Central memory CD8-positive, alpha-beta T cell (primary cell): ENCODE measurements around the gene MED28.
A peak's percentile ranks its signal among the peaks of the same experiment; 100 is the strongest.

Experiments used
- ATAC-seq: fragments of 150-1000 bp; cut with Tn5 transposase; replicated peaks from 2 replicates; pipeline ENCODE4 v1.10.0; 2022; ENCODE audit warnings: mild to moderate bottlenecking, moderate FRiP score, moderate number of reproducible peaks; ENCODE audit not compliant: poor library complexity, severe bottlenecking; ENCODE audit errors: extremely low read depth
- DNase-seq, 2 donors: peaks; one replicate each; pipeline ENCODE4 v3.0.0; 2021; ENCODE audit warnings: low spot score in 2 of 2
- H3K27ac Mint-ChIP-seq: one replicate; pipeline ENCODE4 v1.8.0; 2022; ENCODE audit warnings: low read depth, mild to moderate bottlenecking, moderate library complexity, mixed read lengths
- H3K27me3 Mint-ChIP-seq: one replicate; pipeline ENCODE4 v1.8.0; 2022; ENCODE audit warnings: mixed read lengths
- H3K36me3 Mint-ChIP-seq: one replicate; pipeline ENCODE4 v1.8.0; 2022; ENCODE audit warnings: mild to moderate bottlenecking, moderate library complexity, mixed read lengths; ENCODE audit not compliant: insufficient read depth
- H3K4me1 Mint-ChIP-seq: one replicate; pipeline ENCODE4 v1.8.0; 2022; ENCODE audit warnings: mixed read lengths
- H3K4me3 Mint-ChIP-seq: one replicate; pipeline ENCODE4 v1.8.0; 2022; ENCODE audit warnings: mild to moderate bottlenecking, moderate library complexity, mixed read lengths
- H3K9me3 Mint-ChIP-seq: one replicate; pipeline ENCODE4 v1.8.0; 2022; ENCODE audit warnings: mixed read lengths

MED28 gene

DNA sequence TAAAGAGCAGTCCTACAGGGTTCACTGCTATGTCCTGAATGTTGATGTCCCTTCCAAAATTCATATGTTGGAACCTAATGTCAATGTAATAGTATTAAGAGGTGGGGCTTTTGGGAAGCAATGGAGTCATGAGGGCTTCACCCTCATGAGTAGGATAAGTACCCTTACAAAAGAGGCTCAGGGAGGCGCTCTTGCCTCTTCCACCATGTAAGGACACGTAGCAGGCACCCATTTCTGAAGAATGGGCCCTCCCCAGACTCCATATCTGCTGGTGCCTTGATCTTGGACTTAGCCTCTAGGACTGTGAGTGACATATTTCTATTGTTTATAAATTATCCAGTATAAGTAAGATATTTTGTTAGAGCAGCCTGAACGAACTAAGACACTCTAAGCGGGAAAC, 15.8 kb downstream of the MED28 start:
- no peak for ATAC-seq
- no peak for DNase-seq
- H3K4me1 Mint-ChIP-seq = peaks cover 24% of the 10 kb centered on the region
- no peak overlapping the region for H3K27ac Mint-ChIP-seq
- no peak overlapping the region for H3K4me3 Mint-ChIP-seq
- no peaks in the 10 kb centered on the region for H3K9me3 Mint-ChIP-seq
- H3K27me3 Mint-ChIP-seq = no peaks in the 10 kb centered on the region
- peaks cover 69% of the 10 kb centered on the region for H3K36me3 Mint-ChIP-seq

- no peak overlapping the region for H3K4me3 Mint-ChIP-seq
- DNase-seq (no peak), ATAC-seq (no peak)
- peaks cover 51% of the 10 kb centered on the region for H3K36me3 Mint-ChIP-seq
- H3K27me3 Mint-ChIP-seq = no peaks in the 10 kb centered on the region
- H3K27ac Mint-ChIP-seq = no peak overlapping the region
- no peaks in the 10 kb centered on the region for H3K9me3 Mint-ChIP-seq
- H3K4me1 Mint-ChIP-seq = peaks cover 9% of the 10 kb centered on the region
Measured at GRCh38 chr4:17633600-17633999, 19.2 kb downstream of the MED28 start.

DNA sequence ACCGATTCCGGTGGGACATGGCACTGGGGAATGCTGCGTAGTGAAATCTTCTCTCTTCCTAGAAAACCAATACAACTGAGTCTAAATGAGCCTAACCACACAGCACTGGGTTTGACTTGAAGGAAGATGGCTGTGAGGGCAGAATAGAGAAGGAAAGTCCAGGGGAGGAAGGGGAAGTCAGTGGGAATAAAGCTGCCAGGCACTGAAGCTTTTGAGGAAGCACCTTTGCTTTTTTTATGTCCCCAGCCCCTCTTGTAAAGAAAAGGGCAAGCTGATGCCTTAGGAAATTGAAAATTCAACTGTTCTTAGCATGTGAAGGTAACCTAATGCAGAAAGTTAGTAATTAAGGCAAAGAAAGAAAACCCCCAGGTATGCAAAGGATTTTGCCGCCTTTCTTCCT, 20.6 kb downstream of the MED28 start:
- no peak overlapping the region for H3K4me3 Mint-ChIP-seq
- no peaks in the 10 kb centered on the region for H3K4me1 Mint-ChIP-seq
- H3K9me3 Mint-ChIP-seq = no peaks in the 10 kb centered on the region
- ATAC-seq = no peak
- peak overlapping the region; percentile 26 for H3K27ac Mint-ChIP-seq
- no peak for DNase-seq
- H3K36me3 Mint-ChIP-seq = peaks cover 43% of the 10 kb centered on the region
- no peaks in the 10 kb centered on the region for H3K27me3 Mint-ChIP-seq

- no peak overlapping the region for H3K27ac Mint-ChIP-seq
Measured at GRCh38 chr4:17636341-17636695, 21.9 kb downstream of the MED28 start.

DNA sequence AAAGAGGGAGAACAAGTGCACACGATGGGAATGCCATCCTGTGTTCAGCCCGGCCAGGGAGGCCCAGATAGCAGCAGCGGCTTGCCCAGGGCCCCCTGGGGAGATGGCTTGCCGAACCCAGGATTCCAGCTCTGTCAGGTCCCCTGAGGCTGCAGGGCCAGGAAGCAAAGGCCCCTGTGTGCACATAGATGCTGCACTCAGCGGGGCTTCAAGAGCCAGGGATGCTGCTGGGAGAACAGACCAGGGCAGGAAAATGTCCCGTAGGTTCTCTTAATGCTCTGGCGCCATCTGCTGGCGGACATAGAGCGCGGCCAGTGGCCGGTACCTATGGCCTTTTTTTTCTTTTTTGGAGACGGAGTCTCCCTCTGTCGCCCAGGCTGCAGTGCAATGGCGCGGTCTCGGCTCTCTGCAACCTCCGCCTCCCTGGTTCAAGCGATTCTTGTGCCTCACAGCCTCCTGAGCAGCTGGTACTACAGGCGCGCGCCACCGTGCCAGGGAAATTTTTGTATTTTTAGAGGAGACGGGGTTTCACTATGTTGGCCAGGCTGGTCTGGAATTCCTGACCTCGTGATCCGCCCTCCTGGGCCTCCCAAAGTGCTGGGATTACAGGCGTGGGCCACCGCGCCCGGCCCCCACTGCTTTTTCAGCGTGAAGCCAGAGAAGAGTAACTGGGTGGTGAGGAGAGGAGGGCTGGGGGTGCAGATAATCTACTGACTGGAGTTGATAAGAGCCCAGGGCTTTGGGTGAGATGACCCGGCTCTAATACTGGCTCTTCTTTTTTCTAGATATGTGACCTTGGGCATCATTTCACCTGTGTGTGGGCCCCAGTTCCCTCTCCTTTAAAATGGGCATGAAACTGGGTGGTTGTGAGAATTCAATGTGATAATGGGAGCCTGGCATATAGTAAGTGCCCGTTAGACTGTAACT, 22.5 kb downstream of the MED28 start:
- peak; percentile 71 for ATAC-seq
- H3K36me3 Mint-ChIP-seq = peaks cover 32% of the 10 kb centered on the region
- DNase-seq = peak; percentile 41 to 62
- no peaks in the 10 kb centered on the region for H3K9me3 Mint-ChIP-seq
- H3K27me3 Mint-ChIP-seq = no peaks in the 10 kb centered on the region
- no peak overlapping the region for H3K4me3 Mint-ChIP-seq
- no peak overlapping the region for H3K27ac Mint-ChIP-seq
- H3K4me1 Mint-ChIP-seq = no peaks in the 10 kb centered on the region

More at GRCh38 chr4:17636341-17636695, 21.9 kb downstream of the MED28 start:
- ATAC-seq = no peak
- H3K9me3 Mint-ChIP-seq = no peaks in the 10 kb centered on the region
- DNase-seq = no peak
- H3K27me3 Mint-ChIP-seq = no peaks in the 10 kb centered on the region
- peaks cover 37% of the 10 kb centered on the region for H3K36me3 Mint-ChIP-seq
- no peak overlapping the region for H3K4me3 Mint-ChIP-seq
- H3K4me1 Mint-ChIP-seq = no peaks in the 10 kb centered on the region

DNA sequence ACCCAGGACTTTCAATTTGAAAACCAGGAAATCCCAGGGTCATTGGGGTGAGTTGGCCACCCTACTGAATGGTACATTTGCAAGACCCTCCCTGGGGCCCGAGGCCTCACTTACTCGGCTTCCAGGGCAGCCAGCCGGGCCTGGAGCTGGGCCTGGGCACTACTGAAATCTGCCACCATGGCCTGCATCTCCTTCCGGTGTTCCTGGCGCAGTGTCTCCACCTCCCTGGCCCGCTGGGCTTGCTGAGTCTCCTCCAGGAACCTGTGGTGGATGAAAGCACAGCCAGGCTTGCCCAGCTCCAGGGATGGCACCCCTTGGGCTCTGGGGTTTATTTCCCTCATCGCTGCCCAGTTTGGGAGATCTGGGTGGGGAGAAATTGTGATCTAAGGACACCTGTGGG, 24.7 kb downstream of the MED28 start:
- no peaks in the 10 kb centered on the region for H3K4me1 Mint-ChIP-seq
- H3K27ac Mint-ChIP-seq = no peak overlapping the region
- ATAC-seq (no peak), DNase-seq (no peak)
- no peaks in the 10 kb centered on the region for H3K9me3 Mint-ChIP-seq
- H3K27me3 Mint-ChIP-seq = no peaks in the 10 kb centered on the region
- peaks cover 19% of the 10 kb centered on the region for H3K36me3 Mint-ChIP-seq
- H3K4me3 Mint-ChIP-seq = no peak overlapping the region

DNA sequence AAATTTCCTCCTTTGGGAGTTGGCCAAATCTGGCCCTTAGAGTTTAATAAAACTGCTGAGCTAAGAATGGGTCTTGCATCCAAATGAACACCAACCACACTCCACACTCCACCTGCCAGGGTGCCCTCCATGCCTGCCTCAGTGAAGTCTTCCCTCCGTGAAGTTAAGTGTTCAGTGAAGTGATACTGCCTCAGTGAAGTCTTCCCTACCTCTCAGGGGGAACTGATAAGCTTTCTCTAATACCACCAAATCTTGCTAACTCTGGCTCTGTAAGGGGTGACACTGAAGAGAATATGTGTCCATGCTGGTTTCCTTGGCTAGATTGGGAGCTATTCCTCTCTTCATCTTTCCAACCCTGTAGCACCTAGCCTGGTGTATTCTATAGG, 27.9 kb downstream of the MED28 start:
- ATAC-seq (no peak), DNase-seq (no peak)
- no peaks in the 10 kb centered on the region for H3K4me1 Mint-ChIP-seq
- no peaks in the 10 kb centered on the region for H3K27me3 Mint-ChIP-seq
- no peak overlapping the region for H3K4me3 Mint-ChIP-seq
- H3K27ac Mint-ChIP-seq = no peak overlapping the region
- H3K9me3 Mint-ChIP-seq = no peaks in the 10 kb centered on the region
- peaks cover 7% of the 10 kb centered on the region for H3K36me3 Mint-ChIP-seq

GRCh38 chr4:17646693-17647092, 32.3 kb downstream of the MED28 start:
- peaks cover 15% of the 10 kb centered on the region for H3K27me3 Mint-ChIP-seq
- no peak for DNase-seq
- no peaks in the 10 kb centered on the region for H3K9me3 Mint-ChIP-seq
- no peak overlapping the region for H3K4me3 Mint-ChIP-seq
- peaks cover 3% of the 10 kb centered on the region for H3K4me1 Mint-ChIP-seq
- no peak overlapping the region for H3K27ac Mint-ChIP-seq
- no peak for ATAC-seq
- peaks cover 3% of the 10 kb centered on the region for H3K36me3 Mint-ChIP-seq

DNA sequence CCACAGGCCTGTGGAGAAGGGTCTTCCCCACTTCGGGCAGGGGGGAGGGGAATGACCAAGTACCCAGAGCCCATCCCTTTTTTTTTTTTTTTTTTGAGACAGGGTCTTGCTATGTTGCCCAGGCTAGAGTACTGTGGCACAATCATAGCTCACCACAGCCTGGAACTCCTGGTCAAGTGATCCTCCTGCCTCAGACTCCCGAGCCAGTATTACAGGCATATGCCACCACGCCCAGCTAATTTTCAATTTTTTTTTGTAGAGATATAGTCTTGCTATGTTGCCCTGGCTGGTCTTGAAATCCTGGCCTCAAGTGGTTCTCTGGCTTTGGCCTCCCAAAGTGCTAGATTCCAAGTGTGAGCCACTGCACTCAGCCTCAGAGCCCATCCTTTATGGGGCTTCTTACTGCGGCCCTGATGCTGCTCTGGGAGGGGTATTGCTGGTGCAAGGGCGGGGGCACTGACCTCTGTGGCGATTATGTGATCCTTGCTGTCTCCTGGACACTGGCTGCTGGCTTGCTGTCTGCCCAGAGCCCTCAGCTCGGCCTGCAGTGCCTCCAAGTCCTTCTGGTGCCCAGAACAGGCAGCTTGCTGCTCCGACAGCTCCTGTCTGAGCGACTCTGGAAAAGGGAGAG, 32.9 kb downstream of the MED28 start:
- H3K27ac Mint-ChIP-seq = no peak overlapping the region
- H3K9me3 Mint-ChIP-seq = no peaks in the 10 kb centered on the region
- peaks cover 3% of the 10 kb centered on the region for H3K36me3 Mint-ChIP-seq
- peaks cover 6% of the 10 kb centered on the region for H3K4me1 Mint-ChIP-seq
- peaks cover 15% of the 10 kb centered on the region for H3K27me3 Mint-ChIP-seq
- H3K4me3 Mint-ChIP-seq = no peak overlapping the region
- ATAC-seq (no peak), DNase-seq (no peak)

- ATAC-seq = no peak
- no peak overlapping the region for H3K4me3 Mint-ChIP-seq
- peaks cover 3% of the 10 kb centered on the region for H3K36me3 Mint-ChIP-seq
Measured at GRCh38 chr4:17647927-17648326, 33.5 kb downstream of the MED28 start.

DNA sequence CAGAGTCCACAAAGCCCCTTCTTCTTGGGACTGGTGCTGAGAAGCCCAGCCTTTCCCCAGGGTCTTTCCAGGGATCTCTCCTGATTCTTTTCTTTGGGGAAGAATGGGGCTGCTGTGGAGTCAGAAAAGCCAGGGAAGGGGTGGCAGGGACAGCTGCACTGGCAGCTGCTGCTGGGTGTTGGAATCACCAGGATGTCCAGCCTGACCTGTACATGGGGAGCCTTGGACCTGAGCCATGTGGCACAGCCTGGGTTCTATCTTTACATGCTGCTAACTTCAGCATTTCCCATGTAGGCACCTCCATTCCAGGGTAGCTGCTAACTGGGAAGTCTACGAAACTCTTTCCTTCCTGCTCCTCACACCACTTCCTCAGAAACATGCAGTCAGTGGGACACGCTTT, 36.0 kb downstream of the MED28 start:
- peaks cover 31% of the 10 kb centered on the region for H3K27me3 Mint-ChIP-seq
- ATAC-seq (no peak), DNase-seq (no peak)
- no peaks in the 10 kb centered on the region for H3K36me3 Mint-ChIP-seq
- H3K4me1 Mint-ChIP-seq = peaks cover 6% of the 10 kb centered on the region
- no peak overlapping the region for H3K4me3 Mint-ChIP-seq
- no peaks in the 10 kb centered on the region for H3K9me3 Mint-ChIP-seq
- H3K27ac Mint-ChIP-seq = no peak overlapping the region

More at GRCh38 chr4:17647927-17648326, 33.5 kb downstream of the MED28 start:
- peaks cover 6% of the 10 kb centered on the region for H3K4me1 Mint-ChIP-seq
- DNase-seq = no peak
- no peaks in the 10 kb centered on the region for H3K9me3 Mint-ChIP-seq
- no peak overlapping the region for H3K27ac Mint-ChIP-seq
- peaks cover 15% of the 10 kb centered on the region for H3K27me3 Mint-ChIP-seq

DNA sequence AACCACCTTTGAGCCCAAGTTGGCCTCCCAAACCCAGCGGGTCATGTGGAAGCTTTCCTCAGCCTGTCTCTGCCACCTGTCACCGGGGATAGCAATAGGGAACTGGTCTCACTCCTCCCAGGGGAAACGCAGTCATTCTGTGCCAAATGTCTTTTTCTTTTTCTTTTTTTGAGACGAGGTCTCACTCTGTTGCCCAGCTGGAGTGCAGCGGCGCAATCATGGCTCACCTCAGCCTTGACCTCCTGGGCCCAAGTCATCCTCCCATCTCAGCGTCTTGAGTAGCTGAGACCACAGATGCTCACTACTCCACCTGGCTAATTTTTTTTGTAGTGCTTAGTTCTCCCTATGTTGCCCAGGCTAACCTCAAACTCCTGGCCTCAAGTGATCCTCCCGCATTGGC, 40.3 kb downstream of the MED28 start:
- DNase-seq = no peak
- Mint-ChIP-seq H3K4me1 (peaks cover 6% of the 10 kb centered on the region), H3K9me3 (no peaks in the 10 kb centered on the region), H3K36me3 (no peaks in the 10 kb centered on the region), H3K27me3 (peaks cover 64% of the 10 kb centered on the region), H3K27ac (no peak overlapping the region), H3K4me3 (no peak overlapping the region)
- no peak for ATAC-seq

- Mint-ChIP-seq H3K4me1 (no peaks in the 10 kb centered on the region), H3K9me3 (no peaks in the 10 kb centered on the region), H3K4me3 (no peak overlapping the region), H3K36me3 (no peaks in the 10 kb centered on the region), H3K27me3 (peaks cover 65% of the 10 kb centered on the region), H3K27ac (no peak overlapping the region)
- no peak for ATAC-seq
- no peak for DNase-seq
Measured at GRCh38 chr4:17657090-17657489, 42.6 kb downstream of the MED28 start.
